Colonic mucosa (tissue), 4 donors: ENCODE results near the gene MT1H. TPM values are rescaled to one million over a fixed set of nuclear protein-coding genes. Genes with fewer than 3 reads are reported as not detected.

Source experiments
- DNase-seq: peaks from one replicate; pipeline ENCODE4 v3.0.0-alpha.2; 2020
- H3K27ac ChIP-seq: fragments of 200-600 bp; one replicate; pipeline ENCODE4 v1.8.0; 2021
- H3K27me3 ChIP-seq: fragments of 200-600 bp; one replicate; pipeline ENCODE4 v1.8.0; 2021
- H3K36me3 ChIP-seq: fragments of 200-600 bp; one replicate; pipeline ENCODE4 v1.8.0; 2021
- H3K4me1 ChIP-seq: fragments of 200-600 bp; one replicate; pipeline ENCODE4 v1.8.0; 2021; ENCODE audit warnings: mild to moderate bottlenecking
- H3K4me3 ChIP-seq: fragments of 200-600 bp; one replicate; pipeline ENCODE4 v1.8.0; 2021
- H3K9ac ChIP-seq, 2 donors: one replicate each; pipeline ENCODE4 v1.7.0; 2013; ENCODE audit warnings: control low read depth in 2 of 2, low read depth in 2 of 2, low read length in 2 of 2
- H3K9me3 ChIP-seq: fragments of 200-600 bp; one replicate; pipeline ENCODE4 v1.8.0; 2021
- intact Hi-C: fragments of 100-400 bp; cut with DNase I; formaldehyde crosslinking; loops from one replicate; pipeline ENCODE4 v1.14.1; 2022
- total RNA-seq, 2 donors: library from RNA; stranded (reverse); fragmentation: NEBNext Ultra II Directional in 1 of 2; extraction: Animal tissue kit (Norgen Biotek cat#: 25700) in 1 of 2; gene quantifications; one replicate each; pipeline ENCODE4 v1.2.1, GENCODE V29; 2021
- TF ChIP-seq, protein P1 (sequence below): fragments of 200-600 bp; IDR thresholded peaks from one replicate; pipeline ENCODE4 v1.8.0; 2022; ENCODE audit warnings: antibody characterized with exemption, mild to moderate bottlenecking
- donor health status: healthy.
- donor health status: DM: no; HTN: no; CAD: no.
- donor health status: DM: no; HTN: no; CAD: no.

Gene MT1H
- total RNA-seq, 2 donors from 2014 or later: 43.8 to 180 TPM

DNA sequence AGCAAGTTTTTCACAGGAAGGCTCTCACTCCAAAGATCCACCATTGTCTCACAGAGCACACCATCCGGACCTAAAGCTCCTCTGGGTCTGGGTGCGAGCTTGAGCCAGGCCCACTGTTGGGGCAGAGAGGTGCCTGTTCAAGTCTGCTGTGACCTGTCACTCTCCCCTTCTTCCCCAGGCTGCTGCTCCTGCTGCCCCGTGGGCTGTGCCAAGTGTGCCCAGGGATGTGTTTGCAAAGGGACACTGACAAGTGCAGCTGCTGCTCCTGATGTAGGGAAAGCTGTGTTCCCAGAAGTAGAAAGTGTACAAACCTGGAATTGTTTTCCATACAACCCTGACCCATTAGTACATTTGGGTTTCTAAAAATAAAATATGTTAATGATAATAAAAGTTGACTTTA, 7.9 kb downstream of the MT1H start:
- Histone ChIP-seq H3K9ac (no peak overlapping the region), H3K36me3 (no peaks in the 10 kb centered on the region), H3K27ac (no peak overlapping the region), H3K27me3 (peaks cover 6% of the 10 kb centered on the region), H3K9me3 (no peaks in the 10 kb centered on the region), H3K4me3 (no peak overlapping the region), H3K4me1 (peaks cover under 1% of the 10 kb centered on the region)
- TF ChIP-seq, protein P1, sequence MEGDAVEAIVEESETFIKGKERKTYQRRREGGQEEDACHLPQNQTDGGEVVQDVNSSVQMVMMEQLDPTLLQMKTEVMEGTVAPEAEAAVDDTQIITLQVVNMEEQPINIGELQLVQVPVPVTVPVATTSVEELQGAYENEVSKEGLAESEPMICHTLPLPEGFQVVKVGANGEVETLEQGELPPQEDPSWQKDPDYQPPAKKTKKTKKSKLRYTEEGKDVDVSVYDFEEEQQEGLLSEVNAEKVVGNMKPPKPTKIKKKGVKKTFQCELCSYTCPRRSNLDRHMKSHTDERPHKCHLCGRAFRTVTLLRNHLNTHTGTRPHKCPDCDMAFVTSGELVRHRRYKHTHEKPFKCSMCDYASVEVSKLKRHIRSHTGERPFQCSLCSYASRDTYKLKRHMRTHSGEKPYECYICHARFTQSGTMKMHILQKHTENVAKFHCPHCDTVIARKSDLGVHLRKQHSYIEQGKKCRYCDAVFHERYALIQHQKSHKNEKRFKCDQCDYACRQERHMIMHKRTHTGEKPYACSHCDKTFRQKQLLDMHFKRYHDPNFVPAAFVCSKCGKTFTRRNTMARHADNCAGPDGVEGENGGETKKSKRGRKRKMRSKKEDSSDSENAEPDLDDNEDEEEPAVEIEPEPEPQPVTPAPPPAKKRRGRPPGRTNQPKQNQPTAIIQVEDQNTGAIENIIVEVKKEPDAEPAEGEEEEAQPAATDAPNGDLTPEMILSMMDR: no peak
- intact Hi-C loops: no loop called here
- no peak for DNase-seq

DNA sequence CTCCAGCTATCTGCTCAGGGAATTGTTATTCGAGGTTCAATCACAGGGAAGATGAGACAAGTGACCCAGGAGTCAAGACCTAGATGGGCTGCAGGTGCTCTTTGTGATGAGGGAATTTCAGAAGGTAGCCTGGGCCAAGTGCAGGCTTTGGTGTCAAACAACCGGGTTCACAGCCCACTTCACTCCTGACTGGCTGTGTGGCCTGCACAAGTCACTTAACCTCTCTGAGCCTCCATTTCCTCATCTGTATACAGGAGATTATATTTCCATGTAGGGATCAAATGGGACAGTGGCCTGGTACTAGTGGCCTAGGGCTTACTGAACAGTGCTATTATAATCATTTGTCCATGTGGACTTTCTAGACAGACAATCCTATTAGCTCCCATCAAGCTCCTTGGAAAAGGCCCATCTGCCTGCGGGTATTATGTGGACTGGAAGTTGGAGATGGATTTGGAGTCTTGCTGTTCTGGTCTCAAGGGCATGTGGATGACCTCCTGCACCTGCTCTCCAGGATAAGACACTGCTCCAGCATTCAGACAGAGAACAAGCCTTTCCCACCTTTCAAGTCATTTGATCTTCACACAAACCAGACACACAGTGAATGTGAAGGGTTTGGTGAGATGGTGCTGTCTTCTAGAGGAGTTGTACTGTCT, 9.6 kb downstream of the MT1H start:
- no peak overlapping the region for H3K4me3 ChIP-seq
- peaks cover 9% of the 10 kb centered on the region for H3K4me1 ChIP-seq
- no peak overlapping the region for H3K27ac ChIP-seq
- no peak overlapping the region for H3K9ac ChIP-seq
- H3K36me3 ChIP-seq: no peaks in the 10 kb centered on the region
- H3K27me3 ChIP-seq: peaks cover 6% of the 10 kb centered on the region
- intact Hi-C loops: no loop called here
- no peak for DNase-seq
- TF ChIP-seq, protein P1: no peak
- no peaks in the 10 kb centered on the region for H3K9me3 ChIP-seq

DNA sequence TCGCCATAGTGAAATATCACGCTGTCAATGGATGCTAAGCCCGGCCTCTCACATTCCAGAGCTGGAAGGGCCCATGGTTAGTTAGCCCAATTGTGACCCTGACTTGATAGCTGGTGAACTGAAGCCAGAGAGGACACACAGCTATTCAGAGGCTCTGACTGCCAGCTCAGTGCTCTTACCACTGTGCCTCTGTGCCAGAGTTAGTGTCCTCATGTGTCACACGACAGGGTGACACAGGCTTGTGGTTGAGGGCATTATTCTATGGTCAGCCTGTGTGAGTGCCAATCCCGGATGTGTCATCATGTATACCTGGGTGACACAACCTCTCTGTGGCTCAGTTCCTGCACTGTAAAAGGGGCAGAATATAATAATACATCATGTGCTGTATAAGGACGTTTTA, 10.2 kb downstream of the MT1H start:
- DNase-seq: no peak
- peaks cover 6% of the 10 kb centered on the region for H3K27me3 ChIP-seq
- H3K27ac ChIP-seq: no peak overlapping the region
- intact Hi-C loops: no loop called here
- no peaks in the 10 kb centered on the region for H3K9me3 ChIP-seq
- H3K9ac ChIP-seq: no peak overlapping the region
- H3K4me3 ChIP-seq: no peak overlapping the region
- H3K36me3 ChIP-seq: no peaks in the 10 kb centered on the region
- peaks cover 9% of the 10 kb centered on the region for H3K4me1 ChIP-seq
- TF ChIP-seq, protein P1: no peak

DNA sequence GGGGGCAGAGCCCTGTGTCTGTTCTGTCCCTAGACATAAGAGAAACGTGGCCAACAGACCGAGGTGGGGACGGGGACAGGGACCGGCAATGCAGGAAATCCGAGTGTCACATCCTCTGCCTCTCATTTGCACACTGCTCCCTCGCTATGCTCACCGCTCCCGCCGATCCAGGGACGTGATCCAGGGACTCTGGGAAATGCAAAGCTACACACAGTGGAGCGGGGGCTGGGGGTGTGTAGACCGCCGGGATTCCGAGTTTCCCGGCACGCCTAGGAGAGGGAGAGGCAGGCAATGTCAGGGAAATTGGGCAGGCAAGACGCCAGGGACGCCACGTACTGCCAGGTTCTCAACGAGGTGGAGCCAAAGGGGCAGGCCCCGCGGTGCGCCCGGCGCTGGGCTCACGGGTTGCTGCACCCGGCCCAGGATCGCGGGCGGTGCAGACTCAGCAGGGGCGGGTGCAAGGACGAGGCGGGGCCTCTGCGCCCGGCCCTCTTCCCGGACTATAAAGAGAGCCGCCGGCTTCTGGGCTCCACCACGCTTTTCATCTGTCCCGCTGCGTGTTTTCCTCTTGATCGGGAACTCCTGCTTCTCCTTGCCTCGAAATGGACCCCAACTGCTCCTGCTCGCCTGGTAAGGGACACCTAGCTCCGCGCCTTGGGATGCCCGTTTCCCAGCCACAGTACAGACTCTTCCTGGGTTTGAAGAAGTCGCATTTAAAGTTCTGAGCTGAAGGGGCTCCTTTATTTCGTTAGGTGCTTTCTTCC, 12.5 kb downstream of the MT1H start, which contains the start of gene MT1X:
MT1X (plus strand) TSS at position 532 of the 764 bp plus-strand sequence; CDS start at position 603, 71 bp downstream.
- Histone ChIP-seq H3K27ac (peak within 1 kb of the TSS; percentile 49), H3K4me3 (peak within 1 kb of the TSS; percentile 36), H3K9me3 (no peaks in the 10 kb centered on the region), H3K36me3 (no peaks in the 10 kb centered on the region), H3K27me3 (no peaks in the 10 kb centered on the region), H3K9ac (peak within 1 kb of the TSS; percentile 82 to 94), H3K4me1 (peaks cover 9% of the 10 kb centered on the region)
- TF ChIP-seq, protein P1: no peak
- peak; percentile 93 for DNase-seq
- intact Hi-C loops: no loop called here

DNA sequence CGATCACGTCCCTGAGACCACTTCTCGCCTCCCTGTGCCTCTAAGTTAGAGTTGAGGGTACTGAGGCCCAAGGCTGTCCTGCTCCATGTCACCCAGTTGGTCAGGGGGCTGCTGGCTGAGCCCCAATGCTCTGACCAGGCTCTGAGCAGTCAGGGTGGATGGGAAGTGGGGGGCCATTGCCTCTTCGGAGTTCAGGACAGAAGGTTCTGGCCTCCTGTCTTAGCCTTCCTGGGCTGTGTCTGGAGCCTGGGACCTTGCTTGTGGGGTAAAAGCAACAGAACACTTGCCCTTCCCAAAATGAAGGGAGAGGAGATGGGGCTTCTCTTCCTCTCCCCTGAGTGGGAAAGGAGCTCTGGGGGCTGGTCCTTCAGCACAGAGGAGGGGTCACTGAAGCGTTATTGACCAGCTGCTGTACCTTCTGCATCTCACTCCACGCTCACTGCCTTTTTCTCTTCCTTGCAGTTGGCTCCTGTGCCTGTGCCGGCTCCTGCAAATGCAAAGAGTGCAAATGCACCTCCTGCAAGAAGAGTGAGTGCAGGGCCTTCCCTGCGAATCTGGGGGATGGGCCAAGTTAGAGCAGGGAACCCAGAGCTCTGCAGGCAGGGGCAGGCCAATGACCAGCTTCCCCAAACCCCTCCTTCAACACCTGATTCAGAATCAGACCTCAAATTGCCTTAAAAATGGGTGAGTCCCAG, 13.2 kb downstream of the MT1H start:
- TF ChIP-seq, protein P1: no peak
- H3K9me3 ChIP-seq: no peaks in the 10 kb centered on the region
- no peaks in the 10 kb centered on the region for H3K36me3 ChIP-seq
- peak overlapping the region; percentile 68 to 94 for H3K9ac ChIP-seq
- DNase-seq: no peak
- peak overlapping the region; percentile 36 for H3K4me3 ChIP-seq
- peak overlapping the region; percentile 49 for H3K27ac ChIP-seq
- H3K4me1 ChIP-seq: peaks cover 9% of the 10 kb centered on the region
- no peaks in the 10 kb centered on the region for H3K27me3 ChIP-seq
- intact Hi-C loops: no loop called here
